Posterior cingulate gyrus (tissue), 11 donors: ENCODE data around the gene HPGD.
"Not testable (repeated sequence)": the region's sequence is repeated elsewhere in the genome, so short reads cannot be mapped to it uniquely, and the experiment has no call there.

ENCODE experiments used
- DNase-seq, 10 donors: peaks; one replicate each; pipeline versions ENCODE4 v3.0.0 to v3.0.0-alpha.2; 2020 to 2021; ENCODE audit warnings: mixed read lengths in 3 of 10
- intact Hi-C: fragments of 100-400 bp; cut with DNase I; formaldehyde crosslinking; loops from one replicate; pipeline ENCODE4 v1.15.1; 2023

HPGD gene

GRCh38 chr4:174528226-174528625 is 5.9 kb upstream of the HPGD start:
- intact Hi-C loops, result no loop called here

GRCh38 chr4:174526731-174527130 is 4.4 kb upstream of the HPGD start:
- intact Hi-C loops, result no loop called here
- DNase-seq, result no peak

More at GRCh38 chr4:174528226-174528625, 5.9 kb upstream of the HPGD start:
- no peak for DNase-seq

GRCh38 chr4:174524242-174524641 is 2.0 kb upstream of the HPGD start:
- intact Hi-C loops, result no loop called here
- no peak for DNase-seq

GRCh38 chr4:174523025-174523693 is 871 bp upstream of the HPGD start:
- DNase-seq, result no peak
- intact Hi-C loops, result no loop called here

- intact Hi-C loops, result no loop called here
- peak in 2 of 10 donors; percentile 44 to 67 for DNase-seq
These were observed 497 bp downstream of the HPGD start for GRCh38 chr4:174521800-174522182.

- no peak for DNase-seq
- intact Hi-C loops, result no loop called here
These were observed 1.6 kb downstream of the HPGD start for GRCh38 chr4:174520660-174521059.

GRCh38 chr4:174517502-174518445 is 4.5 kb downstream of the HPGD start:
- DNase-seq, result no peak
- intact Hi-C loops, result no loop called here

- intact Hi-C loops, result no loop called here
- DNase-seq, result no peak
These were observed 5.5 kb downstream of the HPGD start for GRCh38 chr4:174516794-174517193.

- DNase-seq, result no peak
- intact Hi-C loops, result no loop called here
These were observed 5.9 kb downstream of the HPGD start for GRCh38 chr4:174516345-174516744.

GRCh38 chr4:174512745-174513144 is 9.5 kb downstream of the HPGD start:
- intact Hi-C loops, result no loop called here
- DNase-seq, result no peak

- intact Hi-C loops, result no loop called here
- DNase-seq, result no peak
These were observed 16.4 kb downstream of the HPGD start for GRCh38 chr4:174505892-174506291.

- no peak for DNase-seq
- intact Hi-C loops, result no loop called here
These were observed 17.3 kb downstream of the HPGD start for GRCh38 chr4:174505007-174505406.

GRCh38 chr4:174503079-174503715 is 19.1 kb downstream of the HPGD start:
- no peak for DNase-seq
- intact Hi-C loops, result no loop called here

- DNase-seq, result no peak
- intact Hi-C loops, result no loop called here
These were observed 25.5 kb downstream of the HPGD start for GRCh38 chr4:174496631-174497432.

GRCh38 chr4:174495626-174496025 is 26.7 kb downstream of the HPGD start:
- DNase-seq, result no peak
- intact Hi-C loops, result no loop called here

GRCh38 chr4:174494726-174495125 is 27.6 kb downstream of the HPGD start:
- intact Hi-C loops, result no loop called here
- DNase-seq, result no peak

GRCh38 chr4:174494146-174494545 is 28.1 kb downstream of the HPGD start:
- DNase-seq, result no peak
- intact Hi-C loops, result no loop called here

- intact Hi-C loops, result no loop called here
- no peak for DNase-seq
These were observed 31.8 kb downstream of the HPGD start for GRCh38 chr4:174490451-174490961.

- intact Hi-C loops, DNase-seq: not testable (repeated sequence)
These were observed 33.9 kb downstream of the HPGD start for GRCh38 chr4:174488368-174488767.

GRCh38 chr4:174485025-174485424 is 37.3 kb downstream of the HPGD start:
- DNase-seq, result no peak
- intact Hi-C loops, result no loop called here
